MM.1S (cell line): ENCODE measurements around the gene REC8.

Source experiments
- DNase-seq: peaks from one replicate; pipeline ENCODE4 v3.0.0-alpha.2; 2015
- H2AFZ ChIP-seq: fragments of 300-600 bp; sonication (generic); 2 replicates; pipeline ENCODE4 v1.6.0; 2016; ENCODE audit warnings: antibody characterized with exemption, low read length
- H3F3A ChIP-seq: fragments of 300-600 bp; sonication (generic); 2 replicates; pipeline ENCODE4 v1.6.1; 2016; ENCODE audit warnings: mild to moderate bottlenecking, antibody characterized with exemption, low read length, moderate library complexity, mixed read lengths; ENCODE audit not compliant: insufficient read depth
- H3K27ac ChIP-seq: fragments of 300-600 bp; sonication (generic); 2 replicates; pipeline ENCODE4 v1.5.1; 2016; ENCODE audit warnings: mild to moderate bottlenecking, low read length
- H3K27me3 ChIP-seq: fragments of 300-600 bp; sonication (generic); replicated peaks from 2 replicates; pipeline ENCODE4 v1.6.0; 2016; ENCODE audit warnings: low read length; ENCODE audit not compliant: insufficient read depth
- H3K36me3 ChIP-seq: fragments of 300-600 bp; sonication (generic); replicated peaks from 2 replicates; pipeline ENCODE4 v1.6.1; 2016; ENCODE audit warnings: mild to moderate bottlenecking, low read length, mixed read lengths; ENCODE audit not compliant: insufficient read depth
- H3K4me1 ChIP-seq: fragments of 300-600 bp; sonication (generic); 2 replicates; pipeline ENCODE4 v1.6.1; 2016; ENCODE audit warnings: low read length, mixed read lengths
- H3K4me2 ChIP-seq: fragments of 300-600 bp; sonication (generic); 2 replicates; pipeline ENCODE4 v1.6.0; 2016; ENCODE audit warnings: low read depth, low read length
- H3K4me3 ChIP-seq: fragments of 300-600 bp; sonication (generic); 2 replicates; pipeline ENCODE4 v1.5.1; 2016; ENCODE audit warnings: low read length, mixed read lengths
- H3K79me2 ChIP-seq: fragments of 300-600 bp; sonication (generic); 2 replicates; pipeline ENCODE4 v1.6.1; 2016; ENCODE audit warnings: mixed run types, low read length, mixed read lengths
- H3K9ac ChIP-seq: fragments of 300-600 bp; sonication (generic); 2 replicates; pipeline ENCODE4 v1.6.1; 2016; ENCODE audit warnings: low read length, mixed read lengths
- H3K9me2 ChIP-seq: fragments of 300-600 bp; sonication (generic); replicated peaks from 2 replicates; pipeline ENCODE4 v1.6.1; 2016; ENCODE audit warnings: mild to moderate bottlenecking, low read length, mixed read lengths; ENCODE audit not compliant: insufficient read depth
- H3K9me3 ChIP-seq: fragments of 300-600 bp; sonication (generic); replicated peaks from 2 replicates; pipeline ENCODE4 v1.6.1; 2016; ENCODE audit warnings: mild to moderate bottlenecking, low read length, mixed read lengths; ENCODE audit not compliant: insufficient read depth
- H4K20me1 ChIP-seq: fragments of 300-600 bp; sonication (generic); 2 replicates; pipeline ENCODE4 v1.6.1; 2016; ENCODE audit warnings: mild to moderate bottlenecking, low read length, moderate library complexity, mixed read lengths; ENCODE audit not compliant: insufficient read depth
- EZH2 ChIP-seq: fragments of 300-600 bp; sonication (generic); optimal IDR thresholded peaks from 2 replicates; pipeline ENCODE3; 2017; ENCODE audit warnings: low read depth, mild to moderate bottlenecking, antibody characterized with exemption, low read length, mixed read lengths
- EZH2phosphoT487 ChIP-seq: fragments of 300-600 bp; sonication (generic); IDR thresholded peaks from 2 replicates; pipeline ENCODE4 v1.6.1; 2018; ENCODE audit warnings: antibody characterized with exemption, low read length
- TF ChIP-seq, protein P1 (sequence below): fragments of 300-600 bp; sonication (generic); IDR thresholded peaks from 2 replicates; pipeline ENCODE4 v1.5.1; 2016; ENCODE audit warnings: antibody characterized with exemption, low read length, mixed read lengths

REC8 gene

DNA sequence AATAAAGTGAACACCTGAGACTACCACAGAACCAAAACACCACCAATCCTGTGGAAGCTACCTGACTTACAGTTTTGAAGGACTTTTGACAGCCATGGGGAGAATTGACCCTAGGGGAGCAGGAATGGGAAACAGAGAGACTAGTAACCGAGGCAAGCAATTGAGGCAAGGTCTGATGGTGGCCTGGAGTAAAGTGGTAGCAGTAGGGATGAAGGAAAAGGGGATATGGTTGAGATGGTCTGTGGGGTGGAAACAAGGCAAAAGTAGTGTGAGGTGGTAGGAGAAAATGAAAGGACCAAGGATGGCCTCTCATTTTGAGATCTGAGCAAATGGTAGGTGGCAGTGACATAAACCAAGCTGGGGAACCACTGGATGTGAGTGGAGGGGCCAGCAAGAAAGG is 15.0 kb upstream of the REC8 start:
- Histone ChIP-seq H3K4me2 (no peak overlapping the region), H3K27me3 (no peaks in the 10 kb centered on the region), H3K4me3 (no peak overlapping the region), H3K79me2 (peaks cover 7% of the 10 kb centered on the region), H3K9ac (no peak overlapping the region), H3K9me3 (no peaks in the 10 kb centered on the region), H3K9me2 (no peaks in the 10 kb centered on the region), H4K20me1 (no peaks in the 10 kb centered on the region), H3F3A (no peaks in the 10 kb centered on the region), H2AFZ (no peak overlapping the region), H3K27ac (no peak overlapping the region), H3K4me1 (no peaks in the 10 kb centered on the region), H3K36me3 (no peaks in the 10 kb centered on the region)
- no peak for TF ChIP-seq EZH2
- TF ChIP-seq, protein P1, sequence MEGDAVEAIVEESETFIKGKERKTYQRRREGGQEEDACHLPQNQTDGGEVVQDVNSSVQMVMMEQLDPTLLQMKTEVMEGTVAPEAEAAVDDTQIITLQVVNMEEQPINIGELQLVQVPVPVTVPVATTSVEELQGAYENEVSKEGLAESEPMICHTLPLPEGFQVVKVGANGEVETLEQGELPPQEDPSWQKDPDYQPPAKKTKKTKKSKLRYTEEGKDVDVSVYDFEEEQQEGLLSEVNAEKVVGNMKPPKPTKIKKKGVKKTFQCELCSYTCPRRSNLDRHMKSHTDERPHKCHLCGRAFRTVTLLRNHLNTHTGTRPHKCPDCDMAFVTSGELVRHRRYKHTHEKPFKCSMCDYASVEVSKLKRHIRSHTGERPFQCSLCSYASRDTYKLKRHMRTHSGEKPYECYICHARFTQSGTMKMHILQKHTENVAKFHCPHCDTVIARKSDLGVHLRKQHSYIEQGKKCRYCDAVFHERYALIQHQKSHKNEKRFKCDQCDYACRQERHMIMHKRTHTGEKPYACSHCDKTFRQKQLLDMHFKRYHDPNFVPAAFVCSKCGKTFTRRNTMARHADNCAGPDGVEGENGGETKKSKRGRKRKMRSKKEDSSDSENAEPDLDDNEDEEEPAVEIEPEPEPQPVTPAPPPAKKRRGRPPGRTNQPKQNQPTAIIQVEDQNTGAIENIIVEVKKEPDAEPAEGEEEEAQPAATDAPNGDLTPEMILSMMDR, result no peak
- no peak for DNase-seq

DNA sequence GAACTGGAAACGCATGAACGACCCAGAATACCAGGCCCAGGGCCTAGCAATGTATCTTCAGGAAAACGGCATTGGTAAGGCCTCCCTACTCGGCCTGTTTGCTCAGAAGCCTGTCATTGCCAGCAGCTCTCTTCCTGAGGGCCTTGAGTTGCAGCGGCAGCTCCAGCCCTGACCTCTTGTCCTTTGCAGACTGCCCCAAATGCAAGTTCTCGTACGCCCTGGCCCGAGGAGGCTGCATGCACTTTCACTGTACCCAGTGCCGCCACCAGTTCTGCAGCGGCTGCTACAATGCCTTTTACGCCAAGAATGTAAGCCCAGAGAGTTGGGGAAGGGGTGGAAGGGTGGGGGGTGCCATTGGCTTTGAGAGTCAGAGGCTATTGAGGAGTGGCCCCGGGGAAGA is 14.5 kb upstream of the REC8 start:
- Histone ChIP-seq H3K9me3 (no peaks in the 10 kb centered on the region), H3K36me3 (no peaks in the 10 kb centered on the region)
- no peak for TF ChIP-seq EZH2
- TF ChIP-seq, protein P1, result no peak
- no peak for TF ChIP-seq EZH2phosphoT487

DNA sequence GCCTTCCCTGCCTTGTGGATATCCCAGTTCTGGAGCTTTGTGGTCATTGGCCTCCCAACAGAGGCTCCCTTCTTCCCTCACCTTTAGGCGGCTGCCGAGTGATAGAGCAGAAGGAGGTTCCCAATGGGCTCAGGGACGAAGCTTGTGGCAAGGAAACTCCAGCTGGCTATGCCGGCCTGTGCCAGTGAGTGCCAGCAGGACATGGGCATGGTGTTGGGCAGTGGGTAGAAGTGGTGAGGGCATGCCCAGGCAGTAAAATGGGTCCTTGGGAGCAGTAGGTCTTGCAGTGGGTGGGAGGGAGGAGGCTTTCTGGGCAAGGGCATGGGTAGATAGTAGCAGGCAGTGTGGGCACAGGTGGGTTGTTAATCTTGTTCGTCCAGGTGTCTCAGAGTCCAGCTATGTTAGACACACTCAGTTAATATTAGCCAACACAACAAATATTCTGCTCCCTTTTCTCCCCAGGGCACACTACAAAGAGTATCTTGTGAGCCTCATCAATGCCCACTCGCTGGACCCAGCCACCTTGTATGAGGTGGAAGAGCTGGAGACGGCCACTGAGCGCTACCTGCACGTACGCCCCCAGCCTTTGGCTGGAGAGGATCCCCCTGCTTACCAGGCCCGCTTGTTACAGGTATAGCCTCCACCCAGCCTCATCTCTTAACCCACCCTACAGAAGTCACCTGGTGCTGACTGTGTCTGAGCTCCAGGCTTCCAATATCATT is 11.9 kb upstream of the REC8 start:
- TF ChIP-seq, protein P1, result no peak
- TF ChIP-seq EZH2 (no peak), EZH2phosphoT487 (no peak)
- Histone ChIP-seq H2AFZ (no peak overlapping the region), H3K4me3 (no peak overlapping the region), H3K4me1 (no peaks in the 10 kb centered on the region), H3K27ac (no peak overlapping the region; the same call in 1 of the 2 replicates), H3K9ac (no peak overlapping the region), H3K9me3 (no peaks in the 10 kb centered on the region), H3K79me2 (peaks cover 12% of the 10 kb centered on the region), H3K27me3 (no peaks in the 10 kb centered on the region), H4K20me1 (no peaks in the 10 kb centered on the region), H3F3A (no peaks in the 10 kb centered on the region), H3K36me3 (no peaks in the 10 kb centered on the region), H3K4me2 (no peak overlapping the region), H3K9me2 (no peaks in the 10 kb centered on the region)
- DNase-seq, result no peak

More for the DNA sequence above, 14.5 kb upstream of the REC8 start:
- Histone ChIP-seq H3K4me1 (no peaks in the 10 kb centered on the region), H3F3A (no peaks in the 10 kb centered on the region), H3K4me3 (no peak overlapping the region), H3K27me3 (no peaks in the 10 kb centered on the region), H3K4me2 (no peak overlapping the region), H3K27ac (no peak overlapping the region), H3K9me2 (no peaks in the 10 kb centered on the region), H3K9ac (no peak overlapping the region), H4K20me1 (no peaks in the 10 kb centered on the region), H2AFZ (no peak overlapping the region), H3K79me2 (peaks cover 12% of the 10 kb centered on the region)
- DNase-seq, result no peak
